Measurements from ENCODE around the gene IL1RL2.

The IL1RL2 gene

DNA sequence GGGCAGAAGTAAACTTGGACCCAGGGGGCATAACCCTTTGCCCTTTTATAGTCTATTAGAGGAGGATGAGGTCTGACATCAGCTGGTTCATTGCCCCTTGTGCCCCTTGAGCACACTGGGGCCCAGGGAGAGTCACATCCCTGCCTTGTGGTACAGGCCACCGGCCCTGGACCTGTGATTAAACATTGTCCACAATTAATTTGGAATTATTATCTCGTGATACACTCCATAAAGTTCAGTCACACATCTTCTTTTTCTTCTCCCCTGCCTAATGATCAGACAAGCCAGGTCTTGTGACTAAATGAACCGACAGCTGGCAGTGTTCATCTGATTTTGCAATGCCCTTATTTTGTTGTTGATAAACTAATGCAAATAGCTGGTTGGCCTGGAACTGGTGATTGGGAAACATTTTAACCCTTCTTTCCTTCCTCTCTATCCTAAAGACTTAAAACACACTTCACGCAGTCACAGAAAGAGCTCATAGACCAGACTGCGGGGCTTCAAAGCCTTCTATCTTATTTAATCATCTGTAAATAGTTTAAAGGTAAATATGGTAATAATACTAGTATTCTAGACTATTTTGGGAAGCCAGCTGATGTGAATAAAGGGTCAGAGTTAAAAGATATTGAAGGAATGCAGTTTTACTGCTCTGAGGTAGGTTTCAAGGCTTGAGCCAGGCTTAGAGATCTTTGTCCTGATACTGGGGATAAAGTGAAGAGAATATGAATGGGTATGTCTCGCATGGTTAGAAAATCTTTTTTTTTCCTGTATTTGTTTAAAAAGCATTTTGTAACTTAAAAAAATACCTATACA lies 30.9 kb upstream of the IL1RL2 start:
- H3K9me3 ChIP-seq (ENCODE audit: control insufficient read depth in 5 of 5, low read length in 5 of 5): no peaks in the 10 kb centered on the region
- H3K36me3 ChIP-seq (ENCODE audit: control insufficient read depth in 5 of 5, insufficient read depth in 5 of 5, low read length in 5 of 5): peaks cover 4 to 32% (median 19%) of the 10 kb centered on the region in 5 donors
- peak overlapping the region in 1 of 5 donors; percentile 33 for H3K9ac ChIP-seq (ENCODE audit: low read length in 5 of 5)
- peak overlapping the region in 2 of 5 donors; percentile 0 to 24 for H3K4me3 ChIP-seq (ENCODE audit: low read depth in 1 of 5, low read length in 5 of 5)
- H3K4me1 ChIP-seq (ENCODE audit: control insufficient read depth in 5 of 5, insufficient read depth in 5 of 5, low read length in 5 of 5): peaks cover 5 to 32% (median 21%) of the 10 kb centered on the region in 5 donors
- H3K27ac ChIP-seq (ENCODE audit: low read depth, low read length): peak overlapping the region; percentile 86
- H3K27me3 ChIP-seq (ENCODE audit: control insufficient read depth in 5 of 5, insufficient read depth in 4 of 5, low read length in 5 of 5): no peaks in the 10 kb centered on the region

DNA sequence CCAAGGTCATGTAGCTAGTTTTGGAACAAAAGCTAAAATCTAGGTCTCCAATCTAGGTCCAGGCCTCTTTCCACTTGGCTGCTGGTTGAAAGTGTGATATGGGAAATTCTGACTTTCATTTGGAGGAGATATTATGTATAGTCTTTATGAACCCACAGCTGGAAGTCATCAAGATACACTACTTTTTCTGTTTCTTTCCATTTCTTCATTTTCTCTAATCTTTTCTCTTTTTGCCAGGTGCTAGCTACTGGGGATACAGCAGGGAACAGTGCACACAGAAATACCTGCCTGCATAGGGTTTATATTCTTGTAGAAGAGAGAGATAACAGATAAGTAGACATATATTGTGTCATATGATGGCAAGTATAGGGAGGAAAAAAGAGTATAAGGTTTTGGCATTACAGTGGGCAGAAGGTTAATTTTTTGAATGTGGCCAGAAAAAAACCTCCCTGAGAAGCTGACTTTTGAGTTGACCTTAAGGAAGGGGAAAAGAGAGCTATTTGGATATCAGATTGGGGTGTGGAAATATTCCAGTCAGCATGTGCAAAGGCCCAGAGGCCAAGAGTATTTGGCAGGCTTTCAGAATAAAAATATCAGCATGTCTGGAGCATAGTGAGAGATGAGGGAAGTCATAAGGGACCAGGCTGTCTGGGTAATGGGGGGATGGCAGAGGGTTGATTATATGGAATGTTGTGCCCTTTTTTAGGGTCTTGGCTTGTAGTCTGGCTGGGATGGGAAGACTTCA lies 28.6 kb upstream of the IL1RL2 start:
- H3K9ac ChIP-seq (ENCODE audit: low read length in 5 of 5): no peak overlapping the region
- peaks cover 5 to 32% (median 21%) of the 10 kb centered on the region in 5 donors for H3K4me1 ChIP-seq (ENCODE audit: control insufficient read depth in 5 of 5, insufficient read depth in 5 of 5, low read length in 5 of 5)
- H3K27ac ChIP-seq (ENCODE audit: low read depth, low read length): no peak overlapping the region
- H3K4me3 ChIP-seq (ENCODE audit: low read depth in 1 of 5, low read length in 5 of 5): no peak overlapping the region
- H3K36me3 ChIP-seq (ENCODE audit: control insufficient read depth in 5 of 5, insufficient read depth in 5 of 5, low read length in 5 of 5): peaks cover 4 to 32% (median 17%) of the 10 kb centered on the region in 5 donors
- no peaks in the 10 kb centered on the region for H3K9me3 ChIP-seq (ENCODE audit: control insufficient read depth in 5 of 5, low read length in 5 of 5)
- no peaks in the 10 kb centered on the region for H3K27me3 ChIP-seq (ENCODE audit: control insufficient read depth in 5 of 5, insufficient read depth in 4 of 5, low read length in 5 of 5)

DNA sequence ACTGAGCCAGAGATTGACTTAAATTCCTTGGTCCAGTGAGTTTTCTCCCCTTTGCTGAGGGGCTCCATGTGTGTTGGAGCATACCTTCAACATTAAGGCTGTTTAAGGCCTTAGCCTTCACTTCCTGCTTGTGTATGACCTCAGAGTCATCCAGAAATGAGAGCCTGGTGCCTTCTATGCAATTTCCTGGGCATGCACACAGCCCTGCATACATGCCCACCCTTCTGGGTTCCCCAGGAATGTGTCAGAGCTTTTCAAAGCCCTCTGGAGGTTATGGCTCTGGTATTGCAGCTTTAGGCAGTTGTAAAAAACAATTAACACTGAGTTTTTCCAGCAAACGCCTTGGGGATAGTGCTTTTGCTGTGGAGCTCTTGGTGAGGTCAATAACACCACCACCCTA lies 27.5 kb upstream of the IL1RL2 start:
- Histone ChIP-seq H3K9me3 (ENCODE audit: control insufficient read depth in 5 of 5, low read length in 5 of 5) (no peaks in the 10 kb centered on the region), H3K9ac (ENCODE audit: low read length in 5 of 5) (no peak overlapping the region), H3K27me3 (ENCODE audit: control insufficient read depth in 5 of 5, insufficient read depth in 4 of 5, low read length in 5 of 5) (no peaks in the 10 kb centered on the region), H3K4me1 (ENCODE audit: control insufficient read depth in 5 of 5, insufficient read depth in 5 of 5, low read length in 5 of 5) (peaks cover 5 to 32% (median 21%) of the 10 kb centered on the region in 5 donors), H3K36me3 (ENCODE audit: control insufficient read depth in 5 of 5, insufficient read depth in 5 of 5, low read length in 5 of 5) (peaks cover 4 to 26% (median 14%) of the 10 kb centered on the region in 5 donors), H3K27ac (ENCODE audit: low read depth, low read length) (no peak overlapping the region), H3K4me3 (ENCODE audit: low read depth in 1 of 5, low read length in 5 of 5) (no peak overlapping the region)

DNA sequence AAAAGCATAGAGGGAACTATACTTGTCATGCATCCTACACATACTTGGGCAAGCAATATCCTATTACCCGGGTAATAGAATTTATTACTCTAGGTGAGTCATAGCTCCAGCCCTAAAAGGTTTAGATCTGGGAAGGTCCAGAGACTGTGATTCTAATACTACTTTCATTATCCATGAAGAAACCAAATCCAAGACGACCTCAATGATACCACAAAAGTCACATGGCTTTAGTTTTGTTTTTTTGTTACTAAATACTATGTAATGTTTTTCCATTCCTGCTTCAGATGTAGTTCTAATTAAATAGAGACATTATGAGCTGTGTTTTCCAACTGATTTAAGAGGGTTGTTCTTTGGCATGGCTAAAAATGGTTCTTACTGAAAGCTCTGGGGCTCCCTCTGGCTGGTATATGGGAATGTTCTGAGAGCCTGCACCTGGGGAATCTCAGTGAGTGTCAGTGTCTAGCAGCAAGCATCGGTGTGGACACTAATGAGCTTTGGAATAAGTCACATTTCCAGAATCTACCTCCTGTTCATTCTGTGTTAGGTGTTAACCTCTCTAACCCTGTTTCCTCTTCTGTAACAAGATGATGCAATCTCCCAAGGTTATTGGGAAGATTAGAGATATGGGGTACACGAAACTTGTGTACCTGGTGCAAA lies 20.5 kb upstream of the IL1RL2 start:
- Histone ChIP-seq H3K9ac (ENCODE audit: low read length in 5 of 5) (no peak overlapping the region), H3K9me3 (ENCODE audit: control insufficient read depth in 5 of 5, low read length in 5 of 5) (no peaks in the 10 kb centered on the region), H3K27me3 (ENCODE audit: control insufficient read depth in 5 of 5, insufficient read depth in 4 of 5, low read length in 5 of 5) (no peaks in the 10 kb centered on the region), H3K4me3 (ENCODE audit: low read depth in 1 of 5, low read length in 5 of 5) (no peak overlapping the region), H3K36me3 (ENCODE audit: control insufficient read depth in 5 of 5, insufficient read depth in 5 of 5, low read length in 5 of 5) (peaks cover 7 to 29% (median 17%) of the 10 kb centered on the region in 5 donors), H3K4me1 (ENCODE audit: control insufficient read depth in 5 of 5, insufficient read depth in 5 of 5, low read length in 5 of 5) (peaks cover 0 to 12% (median 5%) of the 10 kb centered on the region in 5 donors), H3K27ac (ENCODE audit: low read depth, low read length) (no peak overlapping the region)

DNA sequence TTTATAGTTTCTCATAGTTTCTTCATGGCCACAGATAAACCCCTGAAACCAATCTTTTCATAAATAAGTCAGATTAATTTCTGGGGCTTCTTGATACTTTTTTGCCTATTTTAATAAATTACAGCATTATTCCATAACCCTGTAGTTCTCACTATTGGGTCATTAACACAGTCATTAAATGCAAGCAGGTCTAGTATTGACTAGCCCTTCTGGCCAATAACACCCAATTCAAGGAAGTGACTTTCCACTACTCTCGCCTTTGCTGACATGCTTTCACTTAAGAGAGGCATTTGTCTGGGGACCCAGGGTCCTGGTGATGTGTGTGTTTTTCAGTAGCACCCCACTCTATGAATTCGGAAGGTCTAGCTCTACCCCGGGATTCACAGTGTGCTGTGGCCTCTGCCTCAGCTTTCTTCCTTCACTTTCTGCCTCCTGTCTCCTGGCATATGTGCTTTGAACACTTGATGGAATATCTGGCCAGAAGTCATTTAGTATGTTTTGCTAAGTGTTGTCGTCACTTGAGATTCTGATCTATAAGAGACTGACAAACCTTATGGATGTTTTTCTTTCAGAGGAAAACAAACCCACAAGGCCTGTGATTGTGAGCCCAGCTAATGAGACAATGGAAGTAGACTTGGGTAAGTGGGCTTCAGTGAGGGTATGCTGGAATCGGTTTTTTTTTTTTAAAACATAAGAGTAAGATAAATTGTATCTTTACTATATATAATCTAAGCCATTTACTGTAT lies 18.6 kb upstream of the IL1RL2 start:
- Histone ChIP-seq H3K36me3 (ENCODE audit: control insufficient read depth in 5 of 5, insufficient read depth in 5 of 5, low read length in 5 of 5) (peaks cover 18 to 47% (median 33%) of the 10 kb centered on the region in 5 donors), H3K27ac (ENCODE audit: low read depth, low read length) (no peak overlapping the region)

DNA sequence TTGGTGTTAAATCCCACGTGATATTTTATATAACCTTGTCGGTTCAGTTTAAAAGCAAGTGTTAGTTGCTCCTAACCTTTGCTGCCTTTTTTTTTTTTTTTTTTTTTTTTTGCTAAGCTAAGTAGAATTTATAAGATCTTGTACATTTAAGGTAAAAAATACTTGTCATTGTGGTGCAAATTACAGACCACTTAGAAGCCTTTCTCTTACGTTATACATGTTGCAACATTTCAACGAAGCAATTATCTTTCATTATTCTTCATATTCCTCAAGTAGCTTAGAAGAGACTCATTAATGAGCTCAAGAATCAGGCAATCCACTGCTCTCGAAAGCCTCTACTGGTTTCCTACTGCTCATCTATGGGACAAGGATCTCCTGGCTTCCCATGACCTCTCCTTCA lies 14.9 kb upstream of the IL1RL2 start:
- H3K9me3 ChIP-seq (ENCODE audit: control insufficient read depth in 5 of 5, low read length in 5 of 5): no peaks in the 10 kb centered on the region
- no peak overlapping the region for H3K9ac ChIP-seq (ENCODE audit: low read length in 5 of 5)
- no peak overlapping the region for H3K27ac ChIP-seq (ENCODE audit: low read depth, low read length)
- H3K36me3 ChIP-seq (ENCODE audit: control insufficient read depth in 5 of 5, insufficient read depth in 5 of 5, low read length in 5 of 5): peaks cover 27 to 64% (median 47%) of the 10 kb centered on the region in 5 donors
- no peaks in the 10 kb centered on the region for H3K4me1 ChIP-seq (ENCODE audit: control insufficient read depth in 5 of 5, insufficient read depth in 5 of 5, low read length in 5 of 5)
- no peaks in the 10 kb centered on the region for H3K27me3 ChIP-seq (ENCODE audit: control insufficient read depth in 5 of 5, insufficient read depth in 4 of 5, low read length in 5 of 5)
- H3K4me3 ChIP-seq (ENCODE audit: low read depth in 1 of 5, low read length in 5 of 5): no peak overlapping the region

More for the DNA sequence above, 18.6 kb upstream of the IL1RL2 start:
- no peak overlapping the region for H3K4me3 ChIP-seq (ENCODE audit: low read depth in 1 of 5, low read length in 5 of 5)
- no peak overlapping the region for H3K9ac ChIP-seq (ENCODE audit: low read length in 5 of 5)
- H3K9me3 ChIP-seq (ENCODE audit: control insufficient read depth in 5 of 5, low read length in 5 of 5): no peaks in the 10 kb centered on the region
- H3K27me3 ChIP-seq (ENCODE audit: control insufficient read depth in 5 of 5, insufficient read depth in 4 of 5, low read length in 5 of 5): no peaks in the 10 kb centered on the region
- H3K4me1 ChIP-seq (ENCODE audit: control insufficient read depth in 5 of 5, insufficient read depth in 5 of 5, low read length in 5 of 5): peaks cover 0 to 12% (median 5%) of the 10 kb centered on the region in 5 donors

DNA sequence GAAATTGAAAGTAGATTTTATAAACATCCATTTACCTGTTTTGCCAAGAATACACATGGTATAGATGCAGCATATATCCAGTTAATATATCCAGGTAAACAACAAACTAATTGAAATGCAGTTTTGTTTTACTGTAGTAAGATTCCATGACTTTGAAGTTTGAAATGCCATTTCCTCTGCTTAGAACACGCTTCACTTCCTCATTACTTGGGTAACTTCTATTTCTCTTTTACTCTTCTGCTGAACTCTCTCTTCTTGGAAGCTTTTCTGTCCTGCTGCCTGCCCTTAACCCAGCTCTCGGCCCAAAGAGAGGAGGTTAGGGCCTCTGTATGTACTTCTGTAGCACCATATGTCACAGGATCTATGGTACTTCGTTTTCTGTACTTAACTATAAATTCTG lies 14.1 kb upstream of the IL1RL2 start:
- Histone ChIP-seq H3K9me3 (ENCODE audit: control insufficient read depth in 5 of 5, low read length in 5 of 5) (no peaks in the 10 kb centered on the region), H3K4me3 (ENCODE audit: low read depth in 1 of 5, low read length in 5 of 5) (no peak overlapping the region), H3K4me1 (ENCODE audit: control insufficient read depth in 5 of 5, insufficient read depth in 5 of 5, low read length in 5 of 5) (peaks cover 0 to 4% (median 0%) of the 10 kb centered on the region in 5 donors), H3K9ac (ENCODE audit: low read length in 5 of 5) (no peak overlapping the region), H3K27me3 (ENCODE audit: control insufficient read depth in 5 of 5, insufficient read depth in 4 of 5, low read length in 5 of 5) (no peaks in the 10 kb centered on the region), H3K36me3 (ENCODE audit: control insufficient read depth in 5 of 5, insufficient read depth in 5 of 5, low read length in 5 of 5) (peaks cover 29 to 71% (median 52%) of the 10 kb centered on the region in 5 donors), H3K27ac (ENCODE audit: low read depth, low read length) (no peak overlapping the region)

DNA sequence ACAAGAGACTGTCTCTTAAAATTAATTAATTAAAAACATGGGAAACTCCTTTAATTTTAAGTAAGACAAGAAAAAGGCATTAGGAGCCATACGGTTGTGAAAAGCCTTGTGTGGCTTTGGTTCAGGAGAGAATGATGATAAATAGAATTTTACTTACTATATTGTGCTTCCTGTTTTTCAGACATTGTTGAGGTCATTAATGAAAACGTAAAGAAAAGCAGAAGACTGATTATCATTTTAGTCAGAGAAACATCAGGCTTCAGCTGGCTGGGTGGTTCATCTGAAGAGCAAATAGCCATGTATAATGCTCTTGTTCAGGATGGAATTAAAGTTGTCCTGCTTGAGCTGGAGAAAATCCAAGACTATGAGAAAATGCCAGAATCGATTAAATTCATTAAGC lies 10.7 kb upstream of the IL1RL2 start:
- H3K9me3 ChIP-seq (ENCODE audit: control insufficient read depth in 5 of 5, low read length in 5 of 5): no peaks in the 10 kb centered on the region
- no peak overlapping the region for H3K4me3 ChIP-seq (ENCODE audit: low read depth in 1 of 5, low read length in 5 of 5)
- H3K4me1 ChIP-seq (ENCODE audit: control insufficient read depth in 5 of 5, insufficient read depth in 5 of 5, low read length in 5 of 5): peaks cover 0 to 4% (median 0%) of the 10 kb centered on the region in 5 donors
- peaks cover 23 to 53% (median 38%) of the 10 kb centered on the region in 5 donors for H3K36me3 ChIP-seq (ENCODE audit: control insufficient read depth in 5 of 5, insufficient read depth in 5 of 5, low read length in 5 of 5)
- H3K27me3 ChIP-seq (ENCODE audit: control insufficient read depth in 5 of 5, insufficient read depth in 4 of 5, low read length in 5 of 5): no peaks in the 10 kb centered on the region
- no peak overlapping the region for H3K9ac ChIP-seq (ENCODE audit: low read length in 5 of 5)
- no peak overlapping the region for H3K27ac ChIP-seq (ENCODE audit: low read depth, low read length)

DNA sequence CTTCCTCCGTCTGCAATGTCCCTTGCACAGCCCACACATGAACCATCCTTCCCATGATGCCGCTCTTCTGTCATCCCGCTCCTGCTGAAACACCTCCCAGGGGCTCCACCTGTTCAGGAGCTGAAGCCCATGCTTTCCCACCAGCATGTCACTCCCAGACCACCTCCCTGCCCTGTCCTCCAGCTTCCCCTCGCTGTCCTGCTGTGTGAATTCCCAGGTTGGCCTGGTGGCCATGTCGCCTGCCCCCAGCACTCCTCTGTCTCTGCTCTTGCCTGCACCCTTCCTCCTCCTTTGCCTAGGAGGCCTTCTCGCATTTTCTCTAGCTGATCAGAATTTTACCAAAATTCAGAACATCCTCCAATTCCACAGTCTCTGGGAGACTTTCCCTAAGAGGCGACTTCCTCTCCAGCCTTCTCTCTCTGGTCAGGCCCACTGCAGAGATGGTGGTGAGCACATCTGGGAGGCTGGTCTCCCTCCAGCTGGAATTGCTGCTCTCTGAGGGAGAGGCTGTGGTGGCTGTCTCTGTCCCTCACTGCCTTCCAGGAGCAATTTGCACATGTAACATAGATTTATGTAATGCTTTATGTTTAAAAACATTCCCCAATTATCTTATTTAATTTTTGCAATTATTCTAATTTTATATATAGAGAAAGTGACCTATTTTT lies 8.9 kb upstream of the IL1RL2 start:
- Histone ChIP-seq H3K4me3 (ENCODE audit: low read depth in 1 of 5, low read length in 5 of 5) (no peak overlapping the region), H3K27me3 (ENCODE audit: control insufficient read depth in 5 of 5, insufficient read depth in 4 of 5, low read length in 5 of 5) (no peaks in the 10 kb centered on the region), H3K9ac (ENCODE audit: low read length in 5 of 5) (no peak overlapping the region), H3K9me3 (ENCODE audit: control insufficient read depth in 5 of 5, low read length in 5 of 5) (no peaks in the 10 kb centered on the region), H3K27ac (ENCODE audit: low read depth, low read length) (no peak overlapping the region), H3K36me3 (ENCODE audit: control insufficient read depth in 5 of 5, insufficient read depth in 5 of 5, low read length in 5 of 5) (peaks cover 13 to 37% (median 25%) of the 10 kb centered on the region in 5 donors), H3K4me1 (ENCODE audit: control insufficient read depth in 5 of 5, insufficient read depth in 5 of 5, low read length in 5 of 5) (peaks cover 0 to 4% (median 0%) of the 10 kb centered on the region in 5 donors)

All from subcutaneous abdominal adipose tissue (tissue), 5 donors.